Measurements from ENCODE around the gene UBR4. TPM values are rescaled to one million over a fixed set of nuclear protein-coding genes. Genes with fewer than 3 reads are reported as not detected.

UBR4 gene
- total RNA-seq, 5 donors from 2014 or later (not counting 1 experiment from before 2014, with no cell fraction given): 139 to 156 (median 147) TPM

- Mint-ChIP-seq H3K4me3 (peak overlapping the region; percentile 41 to 66 (median 59)), H3K4me1 (peaks cover 56 to 66% (median 59%) of the 10 kb centered on the region in 3 donors), H3K36me3 (peaks cover 43% of the 10 kb centered on the region), H3K27me3 (no peaks in the 10 kb centered on the region), H3K27ac (peak overlapping the region; percentile 72 to 81), H3K9me3 (no peaks in the 10 kb centered on the region)
- ChIA-PET POLR2A (interaction anchor here in 1 of 2 donors (1.2 kb wide), 1 partner anchor 148 kb away, joined by 4 read pairs; no protein-coding TSS in a partner anchor), CTCF (interaction anchor here in 1 of 2 donors (0.7 to 2.2 kb wide), 5 partner anchors 162 to 173 kb away, joined by 3 to 7 read pairs (median 3); partner anchors contain the start of gene ALDH4A1)
- peak overlapping the region; percentile 24 to 45 for H3K4me3 ChIP-seq (ENCODE audit: control insufficient read depth in 1 of 2, extremely low read depth in 1 of 2, low read length in 1 of 2)
- H3K9me3 ChIP-seq: no peaks in the 10 kb centered on the region
- peak overlapping the region; percentile 60 for H3K27ac ChIP-seq (ENCODE audit: low read length)
- WGBS (ENCODE audit: insufficient coverage): 70% methylated on average over 18 of the region's 21 CpGs
- peak; percentile 36 to 41 (median 38) for ATAC-seq (replicated peaks in 1 of 4)
- DNase-seq: peak in 3 of 35 experiments; percentile 4 to 25 (median 6)
- peaks cover 17 to 63% of the 10 kb centered on the region in 2 experiments for H3K4me1 ChIP-seq (ENCODE audit: control insufficient read depth in 1 of 2, extremely low read depth in 1 of 2, insufficient read depth in 2 of 2, low read length in 2 of 2)
- peaks cover 5 to 51% of the 10 kb centered on the region in 2 donors for H3K36me3 ChIP-seq (ENCODE audit: control insufficient read depth in 2 of 2, extremely low read depth in 1 of 2, insufficient read depth in 1 of 2, low read length in 1 of 2)
- peaks cover 0 to under 1% of the 10 kb centered on the region in 2 experiments for H3K27me3 ChIP-seq (replicated peaks in 1 of 2; ENCODE audit: control insufficient read depth in 2 of 2, extremely low read depth in 1 of 2, insufficient read depth in 2 of 2, low read length in 1 of 2)
Measured at GRCh38 chr1:19074902-19075721, 135.0 kb downstream of the UBR4 start.

- peaks cover 57 to 70% (median 59%) of the 10 kb centered on the region in 3 donors for H3K4me1 Mint-ChIP-seq
- POLR2A ChIA-PET: interaction anchor here in 1 of 2 donors (1.2 kb wide), 1 partner anchor 147 kb away, joined by 4 read pairs; no protein-coding TSS in a partner anchor
- Histone ChIP-seq H3K36me3 (ENCODE audit: control insufficient read depth in 2 of 2, extremely low read depth in 1 of 2, insufficient read depth in 1 of 2, low read length in 1 of 2) (peaks cover 5 to 45% of the 10 kb centered on the region in 2 donors), H3K27ac (ENCODE audit: low read length) (peak overlapping the region; percentile 60), H3K4me1 (ENCODE audit: control insufficient read depth in 1 of 2, extremely low read depth in 1 of 2, insufficient read depth in 2 of 2, low read length in 2 of 2) (peaks cover 17 to 66% of the 10 kb centered on the region in 2 experiments), H3K4me3 (ENCODE audit: control insufficient read depth in 1 of 2, extremely low read depth in 1 of 2, low read length in 1 of 2) (peak overlapping the region; percentile 24 to 45), H3K27me3 (replicated peaks in 1 of 2; ENCODE audit: control insufficient read depth in 2 of 2, extremely low read depth in 1 of 2, insufficient read depth in 2 of 2, low read length in 1 of 2) (peaks cover 0 to 3% of the 10 kb centered on the region in 2 experiments), H3K9me3 (no peaks in the 10 kb centered on the region)
- no peaks in the 10 kb centered on the region for H3K27me3 Mint-ChIP-seq
- peak; percentile 48 to 87 (median 69) for DNase-seq
- 19% methylated on average over 12 of the region's 17 CpGs for WGBS (ENCODE audit: insufficient coverage)
- peaks cover 37% of the 10 kb centered on the region for H3K36me3 Mint-ChIP-seq
- H3K4me3 Mint-ChIP-seq: peak overlapping the region; percentile 41 to 66 (median 59)
- peak; percentile 94 to 97 (median 96) for ATAC-seq (replicated peaks in 1 of 4)
- CTCF ChIA-PET: interaction anchor here in 1 of 2 donors (0.7 to 2.2 kb wide), 5 partner anchors 161 to 172 kb away, joined by 3 to 7 read pairs (median 3); partner anchors contain the start of gene ALDH4A1
- peak overlapping the region; percentile 72 to 81 for H3K27ac Mint-ChIP-seq
- H3K9me3 Mint-ChIP-seq: no peaks in the 10 kb centered on the region
Measured at GRCh38 chr1:19074361-19074901, 135.6 kb downstream of the UBR4 start.

GRCh38 chr1:19073311-19074186 lies 136.5 kb downstream of the UBR4 start:
- H3K9me3 Mint-ChIP-seq: no peaks in the 10 kb centered on the region
- peak overlapping the region; percentile 72 to 81 for H3K27ac Mint-ChIP-seq
- no peaks in the 10 kb centered on the region for H3K9me3 ChIP-seq
- no peak overlapping the region for H3K4me3 ChIP-seq (ENCODE audit: control insufficient read depth in 1 of 2, extremely low read depth in 1 of 2, low read length in 1 of 2)
- H3K27me3 Mint-ChIP-seq: no peaks in the 10 kb centered on the region
- H3K27me3 ChIP-seq (replicated peaks in 1 of 2; ENCODE audit: control insufficient read depth in 2 of 2, extremely low read depth in 1 of 2, insufficient read depth in 2 of 2, low read length in 1 of 2): peaks cover 0 to 3% of the 10 kb centered on the region in 2 experiments
- CTCF ChIA-PET: interaction anchor here in 1 of 2 donors (1.5 to 2.2 kb wide), 2 partner anchors 166 to 168 kb away, joined by 3 to 7 read pairs; no protein-coding TSS in a partner anchor
- peak overlapping the region in 1 of 3 donors; percentile 66 for H3K4me3 Mint-ChIP-seq
- 93% methylated on average over 16 of the region's 23 CpGs for WGBS (ENCODE audit: insufficient coverage)
- H3K36me3 Mint-ChIP-seq: peaks cover 32% of the 10 kb centered on the region
- H3K36me3 ChIP-seq (ENCODE audit: control insufficient read depth in 2 of 2, extremely low read depth in 1 of 2, insufficient read depth in 1 of 2, low read length in 1 of 2): peaks cover 5 to 36% of the 10 kb centered on the region in 2 donors
- DNase-seq: no peak
- H3K27ac ChIP-seq (ENCODE audit: low read length): peak overlapping the region; percentile 60
- no peak for ATAC-seq (replicated peaks in 1 of 4)
- peaks cover 17 to 72% of the 10 kb centered on the region in 2 experiments for H3K4me1 ChIP-seq (ENCODE audit: control insufficient read depth in 1 of 2, extremely low read depth in 1 of 2, insufficient read depth in 2 of 2, low read length in 2 of 2)
- POLR2A ChIA-PET: interaction anchor here in 1 of 2 donors (1.2 kb wide), 1 partner anchor 146 kb away, joined by 4 read pairs; no protein-coding TSS in a partner anchor
- peaks cover 64 to 75% (median 64%) of the 10 kb centered on the region in 3 donors for H3K4me1 Mint-ChIP-seq

GRCh38 chr1:19072285-19072981 lies 137.6 kb downstream of the UBR4 start:
- H3K36me3 Mint-ChIP-seq: peaks cover 22% of the 10 kb centered on the region
- no peaks in the 10 kb centered on the region for H3K27me3 Mint-ChIP-seq
- Histone ChIP-seq H3K4me1 (ENCODE audit: control insufficient read depth in 1 of 2, extremely low read depth in 1 of 2, insufficient read depth in 2 of 2, low read length in 2 of 2) (peaks cover 17 to 83% of the 10 kb centered on the region in 2 experiments), H3K27me3 (replicated peaks in 1 of 2; ENCODE audit: control insufficient read depth in 2 of 2, extremely low read depth in 1 of 2, insufficient read depth in 2 of 2, low read length in 1 of 2) (peaks cover 0 to 8% of the 10 kb centered on the region in 2 experiments), H3K9me3 (no peaks in the 10 kb centered on the region), H3K4me3 (ENCODE audit: control insufficient read depth in 1 of 2, extremely low read depth in 1 of 2, low read length in 1 of 2) (no peak overlapping the region), H3K27ac (ENCODE audit: low read length) (peak overlapping the region; percentile 60), H3K36me3 (ENCODE audit: control insufficient read depth in 2 of 2, extremely low read depth in 1 of 2, insufficient read depth in 1 of 2, low read length in 1 of 2) (peaks cover 5 to 25% of the 10 kb centered on the region in 2 donors)
- ATAC-seq (replicated peaks in 1 of 4) (no peak), DNase-seq (peak in 1 of 35 experiments; percentile 22)
- peak overlapping the region; percentile 72 to 76 for H3K27ac Mint-ChIP-seq
- H3K4me3 Mint-ChIP-seq: peak overlapping the region in 1 of 3 donors; percentile 66
- 86% methylated on average over 12 of the region's 12 CpGs for WGBS (ENCODE audit: insufficient coverage)
- ChIA-PET CTCF (interaction anchor here in 1 of 2 donors (0.6 kb wide), 1 partner anchor 98 kb away, joined by 5 read pairs; no protein-coding TSS in a partner anchor), POLR2A (interaction anchor here in 1 of 2 donors (0.6 kb wide), 2 partner anchors 71 to 117 kb away, joined by 3 read pairs; no protein-coding TSS in a partner anchor)
- H3K4me1 Mint-ChIP-seq: peaks cover 64 to 80% (median 70%) of the 10 kb centered on the region in 3 donors
- H3K9me3 Mint-ChIP-seq: no peaks in the 10 kb centered on the region

GRCh38 chr1:19071674-19072281 lies 138.3 kb downstream of the UBR4 start:
- no peak for ATAC-seq (replicated peaks in 1 of 4)
- H3K27ac ChIP-seq (ENCODE audit: low read length): no peak overlapping the region
- H3K27ac Mint-ChIP-seq: peak overlapping the region; percentile 55 to 69
- WGBS (ENCODE audit: insufficient coverage): 94% methylated on average over 7 of the region's 15 CpGs
- no peaks in the 10 kb centered on the region for H3K9me3 Mint-ChIP-seq
- H3K4me3 ChIP-seq (ENCODE audit: control insufficient read depth in 1 of 2, extremely low read depth in 1 of 2, low read length in 1 of 2): no peak overlapping the region
- peak overlapping the region in 1 of 3 donors; percentile 21 for H3K4me3 Mint-ChIP-seq
- H3K4me1 ChIP-seq (ENCODE audit: control insufficient read depth in 1 of 2, extremely low read depth in 1 of 2, insufficient read depth in 2 of 2, low read length in 2 of 2): peaks cover 17 to 86% of the 10 kb centered on the region in 2 experiments
- H3K36me3 ChIP-seq (ENCODE audit: control insufficient read depth in 2 of 2, extremely low read depth in 1 of 2, insufficient read depth in 1 of 2, low read length in 1 of 2): peaks cover 5 to 20% of the 10 kb centered on the region in 2 donors
- peaks cover 64 to 80% (median 70%) of the 10 kb centered on the region in 3 donors for H3K4me1 Mint-ChIP-seq
- H3K27me3 Mint-ChIP-seq: no peaks in the 10 kb centered on the region
- POLR2A ChIA-PET: interaction anchor here in 1 of 2 donors (0.6 kb wide), 1 partner anchor 70 kb away, joined by 3 read pairs; no protein-coding TSS in a partner anchor
- DNase-seq: no peak
- peaks cover 0 to 15% of the 10 kb centered on the region in 2 experiments for H3K27me3 ChIP-seq (replicated peaks in 1 of 2; ENCODE audit: control insufficient read depth in 2 of 2, extremely low read depth in 1 of 2, insufficient read depth in 2 of 2, low read length in 1 of 2)
- H3K36me3 Mint-ChIP-seq: peaks cover 17% of the 10 kb centered on the region
- no peaks in the 10 kb centered on the region for H3K9me3 ChIP-seq
- CTCF ChIA-PET: interaction anchor here in 1 of 2 donors (0.6 kb wide), 1 partner anchor 97 kb away, joined by 5 read pairs; no protein-coding TSS in a partner anchor
